GM19099 (cell line): ENCODE data around the gene SOHLH1.

Experiments
- POLR2A ChIP-seq: IDR thresholded peaks from 3 replicates; pipeline ENCODE4 v1.6.1; 2011; ENCODE audit warnings: low read depth; ENCODE audit not compliant: insufficient read length; ENCODE audit errors: extremely low read depth

Gene SOHLH1

DNA sequence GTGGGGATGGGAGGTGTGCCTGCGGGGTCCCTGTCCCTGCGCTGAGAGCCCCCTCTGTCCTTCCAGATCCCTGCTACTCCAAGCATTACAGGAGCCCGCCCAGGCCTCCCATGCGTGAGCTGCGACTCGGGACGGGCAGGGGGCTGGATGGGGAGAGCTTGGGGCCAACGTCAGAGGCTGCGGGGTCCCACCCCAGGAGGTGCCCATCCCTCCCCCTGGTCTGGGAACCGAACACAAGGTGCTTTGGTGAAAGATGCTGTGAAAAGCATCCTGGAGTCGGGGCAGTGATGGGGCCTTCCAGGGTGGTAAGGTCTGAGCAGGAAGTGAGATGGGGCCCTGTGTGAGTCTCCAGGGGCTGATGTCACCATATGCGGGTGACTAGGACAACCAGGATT lies 33.5 kb downstream of the SOHLH1 start:
- no peak for TF ChIP-seq POLR2A

GRCh38 chr9:135664801-135665794 lies 34.2 kb downstream of the SOHLH1 start:
- no peak for TF ChIP-seq POLR2A

DNA sequence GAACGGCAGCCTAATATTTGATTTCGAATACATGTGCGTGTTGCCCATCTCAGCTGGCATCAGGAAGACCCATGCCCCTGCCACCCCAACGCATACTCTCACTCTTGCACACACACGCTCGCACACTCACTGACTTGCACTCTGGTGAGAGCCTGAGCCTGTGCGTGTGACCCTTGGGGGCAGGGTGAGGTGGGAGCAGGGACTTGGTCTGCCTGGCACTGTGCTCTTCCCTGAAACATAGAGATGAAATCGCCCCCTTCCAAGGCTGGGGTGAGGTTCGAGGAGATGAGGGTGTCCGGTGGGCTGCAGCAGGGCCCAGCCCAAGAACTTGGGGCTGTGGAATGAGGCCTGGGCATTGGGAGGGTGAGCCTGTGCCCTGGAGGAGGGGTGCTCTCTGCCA lies 35.0 kb downstream of the SOHLH1 start:
- no peak for TF ChIP-seq POLR2A

DNA sequence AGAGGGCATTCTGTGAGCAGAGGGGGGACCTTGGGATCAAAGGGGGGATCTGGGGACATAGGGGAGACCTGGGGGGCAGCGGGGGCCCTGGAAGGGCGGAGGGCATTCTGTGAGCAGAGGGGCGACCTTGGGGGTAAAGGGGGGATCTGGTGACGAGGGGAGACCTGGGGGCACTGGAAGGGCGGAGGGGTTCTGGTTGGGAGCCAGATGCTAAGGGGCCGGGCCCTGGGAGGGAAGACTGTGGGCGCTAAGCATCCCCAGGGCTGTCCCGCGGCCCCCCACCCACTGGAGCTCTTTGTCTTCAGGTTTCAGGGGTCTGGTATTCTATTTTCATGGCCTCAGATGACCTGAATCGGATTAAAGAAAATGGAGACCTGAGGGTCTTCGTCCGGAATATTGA lies 35.4 kb downstream of the SOHLH1 start:
- no peak for TF ChIP-seq POLR2A

DNA sequence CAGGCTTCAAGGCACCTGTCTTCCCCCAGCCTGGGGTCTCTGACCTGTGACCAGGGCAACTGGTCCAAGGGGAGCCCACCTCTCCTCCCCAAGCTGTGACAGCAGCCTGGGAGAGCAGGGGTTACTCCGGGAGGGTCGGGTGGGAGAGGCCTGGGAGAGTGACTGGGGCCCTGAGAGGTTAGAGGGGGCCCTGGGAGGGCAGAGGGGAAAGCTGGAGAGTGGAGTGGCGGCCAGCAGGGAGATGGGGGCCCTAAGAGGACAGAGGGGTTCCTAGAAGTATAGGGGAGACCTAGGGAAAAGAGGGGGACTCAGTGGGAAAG lies 35.9 kb downstream of the SOHLH1 start:
- TF ChIP-seq POLR2A, result no peak

DNA sequence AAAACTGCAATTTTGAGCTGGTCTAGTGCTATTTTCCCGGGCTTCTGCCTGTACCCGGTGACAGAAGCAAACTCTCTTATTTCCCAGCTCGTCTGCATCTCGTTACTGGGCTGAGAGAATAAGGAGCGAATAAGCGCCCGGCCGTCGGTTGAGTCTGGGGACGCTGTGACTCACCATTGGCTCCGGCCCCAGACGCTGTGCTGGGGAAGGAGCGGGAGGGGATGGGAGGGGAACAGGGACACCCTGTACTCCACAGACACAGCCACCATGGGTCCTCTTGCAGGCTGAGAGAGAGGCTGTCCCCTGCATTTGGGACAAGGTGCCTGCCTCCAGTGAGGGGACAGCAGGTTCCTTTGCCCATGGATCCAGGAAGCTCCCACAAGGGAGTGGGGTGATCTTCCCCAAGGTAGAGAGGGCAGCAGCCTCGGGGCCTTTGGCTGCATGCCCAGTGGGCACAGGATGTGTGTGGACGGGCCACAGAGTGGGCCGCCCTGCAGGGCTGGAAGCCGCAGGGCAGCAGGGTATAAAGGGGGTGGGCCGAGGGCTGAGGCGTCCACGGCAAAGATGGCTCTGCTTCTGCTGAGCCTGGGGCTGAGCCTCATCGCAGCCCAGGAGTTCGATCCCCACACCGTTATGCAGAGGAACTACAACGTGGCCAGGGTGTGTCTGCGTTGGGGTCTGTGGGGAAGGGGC lies 36.4 kb downstream of the SOHLH1 start, which contains the start of gene LCN9:
Gene LCN9, plus strand, starts transcription at position 552 of the 693 bp plus-strand sequence. Its CDS starts 13 bp downstream, at position 565.
- no peak for TF ChIP-seq POLR2A

GRCh38 chr9:135661816-135662560 lies 37.3 kb downstream of the SOHLH1 start:
- no peak for TF ChIP-seq POLR2A

DNA sequence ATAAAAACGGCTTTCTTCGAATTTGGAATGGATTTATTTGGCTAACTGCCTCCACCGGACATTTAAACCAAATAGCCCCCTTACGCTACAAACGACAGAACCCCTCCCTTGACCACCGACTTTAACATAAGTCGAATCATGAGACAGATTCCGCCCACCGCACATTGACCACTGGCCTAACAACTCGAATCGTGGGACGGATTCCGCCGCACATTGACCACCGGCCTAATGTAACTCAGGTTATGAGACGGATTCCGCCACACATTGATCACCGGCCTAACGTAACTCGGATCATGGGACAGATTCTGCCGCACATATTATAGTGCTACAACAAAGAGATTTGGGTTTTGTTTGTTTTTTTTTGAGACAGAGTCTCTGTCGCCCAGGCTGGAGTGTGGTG lies 38.9 kb downstream of the SOHLH1 start:
- TF ChIP-seq POLR2A, result no peak

- TF ChIP-seq POLR2A, result no peak
Observed at GRCh38 chr9:135659252-135659651, 40.0 kb downstream of the SOHLH1 start.

DNA sequence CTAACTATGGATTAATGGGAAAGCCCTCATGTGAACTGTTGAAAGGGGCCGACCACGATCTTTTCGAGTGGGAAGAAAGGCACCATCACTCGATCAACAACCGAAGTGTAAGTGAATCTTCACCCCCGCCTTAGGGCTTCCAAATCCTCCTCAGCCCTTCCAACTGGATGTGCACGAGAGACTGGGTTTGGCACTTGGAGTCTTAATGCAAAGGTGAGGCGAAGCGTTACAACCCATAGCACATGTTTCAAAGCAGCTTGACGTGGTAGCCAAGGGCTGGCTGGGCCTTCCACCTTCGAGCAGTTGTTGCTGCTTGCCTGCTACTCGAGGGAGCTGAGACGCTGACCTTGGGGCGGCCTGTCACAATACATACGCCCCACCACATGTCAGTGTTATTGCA lies 41.9 kb downstream of the SOHLH1 start:
- TF ChIP-seq POLR2A, result no peak

DNA sequence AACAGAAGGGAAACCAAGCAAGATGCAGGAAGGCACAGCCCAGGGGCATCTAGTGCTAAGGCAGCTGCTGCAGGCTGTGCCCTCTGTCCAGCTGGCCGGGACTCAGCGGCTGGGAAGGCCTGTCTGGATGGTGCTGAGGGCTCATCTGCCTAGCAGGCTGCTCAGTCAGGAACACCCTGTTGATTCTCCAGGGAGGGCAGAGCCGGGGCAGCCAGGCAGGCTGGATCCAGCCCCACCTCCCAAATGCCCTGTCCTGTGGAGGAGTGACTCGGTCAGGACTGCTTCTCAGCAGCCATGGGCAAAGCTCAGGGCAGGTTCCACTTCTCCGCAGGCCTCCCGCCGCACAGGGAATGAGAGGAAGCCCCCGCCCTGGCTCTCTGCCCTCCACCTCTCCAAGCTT lies 44.0 kb downstream of the SOHLH1 start:
- no peak for TF ChIP-seq POLR2A

GRCh38 chr9:135650408-135650807 lies 48.9 kb downstream of the SOHLH1 start:
- TF ChIP-seq POLR2A, result no peak

- no peak for TF ChIP-seq POLR2A
Observed at GRCh38 chr9:135649508-135649907, 49.8 kb downstream of the SOHLH1 start.

- TF ChIP-seq POLR2A, result no peak
Observed at GRCh38 chr9:135648494-135649410, 50.5 kb downstream of the SOHLH1 start.
